ENCODE data around the gene ENTPD8. TPM values are rescaled to one million over a fixed set of nuclear protein-coding genes. Genes with fewer than 3 reads are reported as not detected.

Gene ENTPD8
- total RNA-seq, 2 experiments from 2014 or later, result not detected

- no peak overlapping the region for H3K4me3 ChIP-seq (ENCODE audit: low read depth, low read length, poor library complexity, severe bottlenecking)
- H3K36me3 ChIP-seq (ENCODE audit: insufficient read depth, low read length), result no peaks in the 10 kb centered on the region
- H4K20me1 ChIP-seq (ENCODE audit: insufficient read depth, low read length), result no peaks in the 10 kb centered on the region; the same call in 1 of the 2 replicates
- ChIA-PET POLR2A (no interaction called here), CTCF (ENCODE audit: unreplicated experiment) (no interaction called here)
- H3K4me1 ChIP-seq (ENCODE audit: insufficient read depth, low read length, poor library complexity, severe bottlenecking), result no peaks in the 10 kb centered on the region
- no TSS peak for BruUV-seq (replicated peaks)
- no peaks in the 10 kb centered on the region for H3K79me2 ChIP-seq (ENCODE audit: insufficient read depth, low read depth, low read length)
- no peak overlapping the region for H2AFZ ChIP-seq (ENCODE audit: low read length)
- no peak overlapping the region for H3K4me2 ChIP-seq (ENCODE audit: low read length)
- no peak for TF ChIP-seq CTCF (conservative IDR thresholded peaks at IDR 0.05; ENCODE audit: low read length)
- no peak for TF ChIP-seq EZH2phosphoT487 (IDR thresholded peaks at IDR 0.05; ENCODE audit: borderline replicate concordance, low read depth, low read length)
- no peaks in the 10 kb centered on the region for H3K9me2 ChIP-seq (ENCODE audit: insufficient read depth, low read length)
- intact Hi-C loops (cut with micrococcal nuclease; ENCODE audit: unreplicated experiment), result no loop called here
- H3K9me3 ChIP-seq (ENCODE audit: low read length), result no peaks in the 10 kb centered on the region
- no peak overlapping the region for H3K27ac ChIP-seq (ENCODE audit: low read depth, low read length, poor library complexity, severe bottlenecking)
- no peak for DNase-seq (ENCODE audit: low spot score)
These were observed 771 bp upstream of the ENTPD8 start for GRCh38 chr9:137441935-137442321.

GRCh38 chr9:137439158-137439714 lies 1.9 kb downstream of the ENTPD8 start:
- BruUV-seq (replicated peaks), result no TSS peak
- H3K4me2 ChIP-seq (ENCODE audit: low read length), result no peak overlapping the region
- ChIA-PET CTCF (ENCODE audit: unreplicated experiment) (interaction anchor here (0.6 kb wide), 1 partner anchor 172 kb away, joined by 3 read pairs; no protein-coding TSS in a partner anchor), POLR2A (no interaction called here)
- H3K4me3 ChIP-seq (ENCODE audit: low read depth, low read length, poor library complexity, severe bottlenecking), result no peak overlapping the region
- no peak for DNase-seq (ENCODE audit: low spot score)
- H3K4me1 ChIP-seq (ENCODE audit: insufficient read depth, low read length, poor library complexity, severe bottlenecking), result no peaks in the 10 kb centered on the region
- H3K27ac ChIP-seq (ENCODE audit: low read depth, low read length, poor library complexity, severe bottlenecking), result no peak overlapping the region
- intact Hi-C loops (cut with micrococcal nuclease; ENCODE audit: unreplicated experiment), result no loop called here
- no peaks in the 10 kb centered on the region for H3K9me2 ChIP-seq (ENCODE audit: insufficient read depth, low read length)
- no peaks in the 10 kb centered on the region for H3K9me3 ChIP-seq (ENCODE audit: low read length)
- H3K79me2 ChIP-seq (ENCODE audit: insufficient read depth, low read depth, low read length), result no peaks in the 10 kb centered on the region
- no peaks in the 10 kb centered on the region for H3K36me3 ChIP-seq (ENCODE audit: insufficient read depth, low read length)
- TF ChIP-seq CTCF (conservative IDR thresholded peaks at IDR 0.05; ENCODE audit: low read length), result no peak
- no peak for TF ChIP-seq EZH2phosphoT487 (IDR thresholded peaks at IDR 0.05; ENCODE audit: borderline replicate concordance, low read depth, low read length)
- no peak overlapping the region for H2AFZ ChIP-seq (ENCODE audit: low read length)
- no peaks in the 10 kb centered on the region; the same call in 1 of the 2 replicates for H4K20me1 ChIP-seq (ENCODE audit: insufficient read depth, low read length)

GRCh38 chr9:137438591-137439157 lies 2.5 kb downstream of the ENTPD8 start:
- ChIA-PET CTCF (ENCODE audit: unreplicated experiment) (no interaction called here), POLR2A (no interaction called here)
- Histone ChIP-seq H3K9me3 (ENCODE audit: low read length) (no peaks in the 10 kb centered on the region), H3K9me2 (ENCODE audit: insufficient read depth, low read length) (no peaks in the 10 kb centered on the region), H3K36me3 (ENCODE audit: insufficient read depth, low read length) (no peaks in the 10 kb centered on the region), H4K20me1 (ENCODE audit: insufficient read depth, low read length) (no peaks in the 10 kb centered on the region; the same call in 1 of the 2 replicates), H2AFZ (ENCODE audit: low read length) (no peak overlapping the region), H3K79me2 (ENCODE audit: insufficient read depth, low read depth, low read length) (no peaks in the 10 kb centered on the region), H3K27ac (ENCODE audit: low read depth, low read length, poor library complexity, severe bottlenecking) (no peak overlapping the region), H3K4me1 (ENCODE audit: insufficient read depth, low read length, poor library complexity, severe bottlenecking) (no peaks in the 10 kb centered on the region), H3K4me2 (ENCODE audit: low read length) (no peak overlapping the region), H3K4me3 (ENCODE audit: low read depth, low read length, poor library complexity, severe bottlenecking) (no peak overlapping the region)
- no peak for TF ChIP-seq EZH2phosphoT487 (IDR thresholded peaks at IDR 0.05; ENCODE audit: borderline replicate concordance, low read depth, low read length)
- no peak for TF ChIP-seq CTCF (conservative IDR thresholded peaks at IDR 0.05; ENCODE audit: low read length)
- DNase-seq (ENCODE audit: low spot score), result no peak
- BruUV-seq (replicated peaks), result no TSS peak
- intact Hi-C loops (cut with micrococcal nuclease; ENCODE audit: unreplicated experiment), result no loop called here
